ENCODE data around the gene PSEN2.
"Not testable (repeated sequence)": the region's sequence is repeated elsewhere in the genome, so short reads cannot be mapped to it uniquely, and the experiment has no call there.

The PSEN2 gene

DNA sequence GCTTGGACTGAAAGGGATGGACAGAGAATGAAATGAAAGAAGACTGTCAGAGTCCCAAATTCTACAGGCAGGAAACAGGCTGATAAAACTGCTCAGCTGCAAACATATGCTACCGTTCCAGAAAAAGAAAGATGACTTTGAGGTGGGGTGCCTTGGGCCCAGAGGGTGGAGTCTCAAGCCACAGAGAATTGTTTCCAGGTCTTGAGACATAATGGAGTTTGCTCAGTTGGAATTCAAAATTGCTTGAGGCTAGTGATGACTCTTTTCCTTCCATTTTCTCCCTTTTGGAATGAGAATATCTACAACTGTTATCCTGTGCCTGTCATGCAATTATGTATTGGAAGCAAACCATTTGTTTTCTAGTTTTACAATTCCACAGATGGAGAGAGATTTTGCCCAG lies 23.6 kb upstream of the PSEN2 start:
- Histone ChIP-seq H3K4me1 (ENCODE audit: control insufficient read depth in 1 of 2, insufficient read depth in 1 of 2, low read depth in 1 of 2, low read length in 1 of 2) (no peaks in the 10 kb centered on the region), H3K36me3 (no peaks in the 10 kb centered on the region), H3K27me3 (no peaks in the 10 kb centered on the region), H3K27ac (no peak overlapping the region), H3K9me3 (no peaks in the 10 kb centered on the region), H3K4me3 (ENCODE audit: low read depth in 1 of 2, low read length in 1 of 2) (no peak overlapping the region)
- no peak for TF ChIP-seq CTCF (IDR thresholded peaks at IDR 0.05)

DNA sequence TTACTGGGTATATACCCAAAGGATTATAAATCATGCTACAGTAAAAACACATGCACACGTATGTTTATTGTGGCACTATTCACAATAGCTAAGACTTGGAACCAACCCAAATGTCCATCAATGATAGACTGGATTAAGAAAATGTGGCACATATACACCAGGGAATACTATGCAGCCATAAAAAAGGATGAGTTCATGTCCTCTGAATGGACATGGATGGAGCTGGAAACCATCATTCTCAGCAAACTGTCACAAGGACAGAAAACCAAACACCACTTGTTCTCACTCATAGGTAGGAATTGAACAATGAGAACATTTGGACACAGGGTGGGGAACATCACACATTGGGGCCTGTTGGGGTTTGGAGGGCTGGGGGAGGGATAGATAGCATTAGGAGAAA lies 15.9 kb upstream of the PSEN2 start:
- H3K27ac ChIP-seq, H3K36me3 ChIP-seq: not testable (repeated sequence)

DNA sequence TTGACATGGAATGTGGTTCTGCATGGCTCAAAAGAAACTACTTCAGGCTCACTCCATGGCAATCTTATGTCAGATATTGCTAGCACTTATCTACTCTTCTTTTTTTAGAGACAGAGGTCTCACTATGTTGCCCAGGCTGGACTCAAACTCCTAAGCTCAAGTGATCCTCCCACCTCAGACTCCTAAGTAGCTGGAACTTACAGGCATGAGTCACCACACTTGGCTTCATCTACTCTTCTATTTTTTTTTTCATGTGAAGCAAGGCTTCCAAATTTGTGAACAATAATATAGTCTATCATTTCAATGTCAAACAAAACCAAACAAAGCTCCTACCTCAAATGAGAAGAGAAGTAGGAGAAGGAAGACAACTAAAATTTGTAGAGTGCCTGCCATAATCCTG lies 7.5 kb upstream of the PSEN2 start:
- H3K4me3 ChIP-seq (ENCODE audit: low read depth in 1 of 2, low read length in 1 of 2): no peak overlapping the region

More for the DNA sequence above, 15.9 kb upstream of the PSEN2 start:
- not testable (repeated sequence) for H3K4me1 ChIP-seq (ENCODE audit: control insufficient read depth in 1 of 2, insufficient read depth in 1 of 2, low read depth in 1 of 2, low read length in 1 of 2); H3K4me3 ChIP-seq (ENCODE audit: low read depth in 1 of 2, low read length in 1 of 2); H3K27me3 ChIP-seq; H3K9me3 ChIP-seq

GRCh38 chr1:226863446-226863845 lies 7.0 kb upstream of the PSEN2 start:
- no peaks in the 10 kb centered on the region for H3K36me3 ChIP-seq
- no peak overlapping the region for H3K4me3 ChIP-seq (ENCODE audit: low read depth in 1 of 2, low read length in 1 of 2)
- no peak overlapping the region for H3K27ac ChIP-seq
- no peaks in the 10 kb centered on the region for H3K4me1 ChIP-seq (ENCODE audit: control insufficient read depth in 1 of 2, insufficient read depth in 1 of 2, low read depth in 1 of 2, low read length in 1 of 2)
- TF ChIP-seq CTCF (IDR thresholded peaks at IDR 0.05): no peak
- H3K27me3 ChIP-seq: peaks cover 9% of the 10 kb centered on the region
- no peaks in the 10 kb centered on the region for H3K9me3 ChIP-seq

More for the DNA sequence above, 7.5 kb upstream of the PSEN2 start:
- no peaks in the 10 kb centered on the region for H3K9me3 ChIP-seq
- no peaks in the 10 kb centered on the region for H3K4me1 ChIP-seq (ENCODE audit: control insufficient read depth in 1 of 2, insufficient read depth in 1 of 2, low read depth in 1 of 2, low read length in 1 of 2)
- H3K36me3 ChIP-seq: no peaks in the 10 kb centered on the region
- H3K27me3 ChIP-seq: peaks cover 3% of the 10 kb centered on the region
- no peak for TF ChIP-seq CTCF (IDR thresholded peaks at IDR 0.05)
- no peak overlapping the region for H3K27ac ChIP-seq

DNA sequence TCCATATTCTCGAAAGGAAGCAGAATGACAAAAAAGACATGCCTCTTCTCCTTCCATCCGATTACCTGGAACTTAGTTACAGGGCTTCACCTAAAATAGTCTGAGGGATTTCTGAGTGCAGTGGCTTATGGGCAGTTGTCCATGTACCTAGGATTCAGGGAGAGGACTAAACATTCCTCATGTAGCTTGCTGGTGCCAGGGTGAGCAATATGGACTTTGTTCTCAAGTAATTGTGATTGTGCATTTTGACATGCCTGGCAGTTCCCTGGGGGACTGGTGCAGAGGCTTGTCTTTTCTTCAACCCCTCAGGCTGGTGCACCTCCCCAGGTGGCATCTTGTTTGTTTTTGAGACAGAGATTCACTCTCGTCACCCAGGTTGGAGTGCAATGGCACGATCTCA lies 6.1 kb upstream of the PSEN2 start:
- Histone ChIP-seq H3K27ac (no peak overlapping the region), H3K27me3 (peaks cover 17% of the 10 kb centered on the region), H3K4me1 (ENCODE audit: control insufficient read depth in 1 of 2, insufficient read depth in 1 of 2, low read depth in 1 of 2, low read length in 1 of 2) (no peaks in the 10 kb centered on the region), H3K4me3 (ENCODE audit: low read depth in 1 of 2, low read length in 1 of 2) (no peak overlapping the region), H3K36me3 (no peaks in the 10 kb centered on the region), H3K9me3 (no peaks in the 10 kb centered on the region)
- TF ChIP-seq CTCF (IDR thresholded peaks at IDR 0.05): no peak

GRCh38 chr1:226865590-226865989 lies 4.8 kb upstream of the PSEN2 start:
- no peak for TF ChIP-seq CTCF (IDR thresholded peaks at IDR 0.05)
- H3K9me3 ChIP-seq: no peaks in the 10 kb centered on the region
- H3K27me3 ChIP-seq: peaks cover 30% of the 10 kb centered on the region
- H3K4me3 ChIP-seq (ENCODE audit: low read depth in 1 of 2, low read length in 1 of 2): no peak overlapping the region
- H3K36me3 ChIP-seq: no peaks in the 10 kb centered on the region
- peaks cover 4% of the 10 kb centered on the region in 2 experiments for H3K4me1 ChIP-seq (ENCODE audit: control insufficient read depth in 1 of 2, insufficient read depth in 1 of 2, low read depth in 1 of 2, low read length in 1 of 2)
- no peak overlapping the region for H3K27ac ChIP-seq

Data from neutrophil (primary cell).